ENCODE data around the gene AMHR2.
"Not testable (repeated sequence)": the region's sequence is repeated elsewhere in the genome, so short reads cannot be mapped to it uniquely, and the experiment has no call there.

The AMHR2 gene

DNA sequence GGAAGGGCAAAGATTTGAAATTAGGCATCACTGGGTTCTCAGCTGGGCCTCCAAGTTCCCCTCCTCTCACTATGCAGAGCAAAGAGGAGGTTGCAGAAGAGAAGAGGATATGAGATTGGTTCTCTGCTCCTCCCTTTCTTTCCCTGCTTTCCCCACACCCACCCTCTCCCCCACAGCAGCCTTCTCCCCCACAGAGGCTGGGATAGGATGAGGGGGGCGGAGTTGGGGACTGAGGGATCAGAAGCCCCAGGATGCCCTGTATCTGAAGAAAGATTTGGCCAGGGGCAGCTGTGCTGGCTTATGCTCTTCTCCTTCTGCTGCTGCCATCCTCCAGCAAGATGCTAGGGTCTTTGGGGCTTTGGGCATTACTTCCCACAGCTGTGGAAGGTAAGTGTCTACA, at the start of gene AMHR2:
Gene AMHR2, plus strand, starts transcription at position 259 of the 400 bp plus-strand sequence. Its CDS starts 80 bp downstream, at position 339.
- peaks cover 6% of the 10 kb centered on the region; the same call in 1 of the 2 replicates for H3K4me1 ChIP-seq (ENCODE audit: insufficient read depth, low read length)
- H3K36me3 ChIP-seq (ENCODE audit: insufficient read depth, low read length) = no peaks in the 10 kb centered on the region
- H3K9me3 ChIP-seq (ENCODE audit: control insufficient read depth, insufficient read depth, low read length) = no peaks in the 10 kb centered on the region
- no peak within 1 kb of the TSS for H3K9ac ChIP-seq (ENCODE audit: low read depth, low read length)

DNA sequence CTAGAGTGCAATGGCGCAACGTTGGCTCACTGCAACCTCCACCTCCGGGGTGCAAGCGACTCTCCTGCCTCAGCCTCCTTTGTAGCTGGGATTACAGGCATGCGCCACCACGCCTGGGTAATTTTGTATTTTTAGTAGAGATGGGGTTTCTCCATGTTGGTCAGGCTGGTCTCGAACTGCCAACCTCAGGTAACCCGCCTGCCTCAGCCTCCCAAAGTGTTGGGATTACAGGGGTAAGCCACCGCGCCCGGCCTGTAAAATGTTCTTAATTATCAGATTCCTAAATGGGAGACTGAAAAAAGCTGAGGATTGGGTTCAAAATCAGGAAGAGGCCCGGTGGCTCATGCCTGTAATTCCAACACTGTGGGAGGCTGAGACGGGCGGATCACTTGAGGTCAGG, 49.4 kb upstream of the AMHR2 start:
- peaks cover 11% of the 10 kb centered on the region for H3K4me1 ChIP-seq (ENCODE audit: insufficient read depth, low read length)
- H3K36me3 ChIP-seq (ENCODE audit: insufficient read depth, low read length); H3K9me3 ChIP-seq (ENCODE audit: control insufficient read depth, insufficient read depth, low read length); H3K9ac ChIP-seq (ENCODE audit: low read depth, low read length): not testable (repeated sequence)

DNA sequence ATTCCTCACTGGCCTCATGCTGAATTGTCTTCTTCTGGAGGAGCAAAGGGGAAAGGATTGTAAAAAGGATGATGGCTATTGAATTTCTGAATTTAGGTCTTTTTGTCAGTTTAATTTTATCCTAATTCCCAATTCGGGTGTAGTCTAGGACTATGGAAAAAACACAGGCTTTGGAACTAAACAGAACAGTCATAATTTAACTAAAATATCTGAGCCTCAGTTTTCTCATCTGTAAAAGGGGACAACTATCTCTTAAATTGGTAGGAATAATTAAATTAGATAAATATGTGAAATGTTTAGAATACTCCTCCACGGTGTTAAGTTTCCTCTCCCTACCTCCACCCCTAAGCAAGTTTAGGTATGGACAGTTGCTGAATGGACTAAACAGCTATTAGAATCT, 46.9 kb upstream of the AMHR2 start:
- H3K9ac ChIP-seq (ENCODE audit: low read depth, low read length) = no peak overlapping the region
- H3K36me3 ChIP-seq (ENCODE audit: insufficient read depth, low read length) = no peaks in the 10 kb centered on the region
- peaks cover 10% of the 10 kb centered on the region for H3K4me1 ChIP-seq (ENCODE audit: insufficient read depth, low read length)
- H3K9me3 ChIP-seq (ENCODE audit: control insufficient read depth, insufficient read depth, low read length) = no peaks in the 10 kb centered on the region

DNA sequence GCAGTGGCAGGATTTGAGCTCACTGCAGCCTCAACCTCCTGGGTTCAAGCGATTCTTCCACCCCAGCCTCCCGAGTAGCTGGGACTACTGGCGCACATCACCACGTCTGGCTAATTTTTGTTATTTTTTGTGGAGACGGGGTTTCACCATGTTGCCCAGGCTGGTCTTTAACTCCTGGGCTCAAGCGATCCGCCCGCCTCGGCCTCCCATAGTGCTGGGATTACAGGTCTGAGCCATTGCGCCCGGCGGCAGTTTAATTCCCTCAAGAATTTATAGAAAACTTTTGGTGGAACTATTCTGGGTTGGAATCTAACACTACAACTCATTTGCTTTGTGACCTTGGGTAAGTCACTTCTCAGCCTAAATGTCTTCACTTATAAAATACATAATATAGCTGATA, 45.4 kb upstream of the AMHR2 start:
- H3K36me3 ChIP-seq (ENCODE audit: insufficient read depth, low read length) = peaks cover 12% of the 10 kb centered on the region
- H3K9me3 ChIP-seq (ENCODE audit: control insufficient read depth, insufficient read depth, low read length) = no peaks in the 10 kb centered on the region
- no peak overlapping the region; the same call in 1 of the 2 replicates for H3K9ac ChIP-seq (ENCODE audit: low read depth, low read length)
- peaks cover 16% of the 10 kb centered on the region for H3K4me1 ChIP-seq (ENCODE audit: insufficient read depth, low read length)

DNA sequence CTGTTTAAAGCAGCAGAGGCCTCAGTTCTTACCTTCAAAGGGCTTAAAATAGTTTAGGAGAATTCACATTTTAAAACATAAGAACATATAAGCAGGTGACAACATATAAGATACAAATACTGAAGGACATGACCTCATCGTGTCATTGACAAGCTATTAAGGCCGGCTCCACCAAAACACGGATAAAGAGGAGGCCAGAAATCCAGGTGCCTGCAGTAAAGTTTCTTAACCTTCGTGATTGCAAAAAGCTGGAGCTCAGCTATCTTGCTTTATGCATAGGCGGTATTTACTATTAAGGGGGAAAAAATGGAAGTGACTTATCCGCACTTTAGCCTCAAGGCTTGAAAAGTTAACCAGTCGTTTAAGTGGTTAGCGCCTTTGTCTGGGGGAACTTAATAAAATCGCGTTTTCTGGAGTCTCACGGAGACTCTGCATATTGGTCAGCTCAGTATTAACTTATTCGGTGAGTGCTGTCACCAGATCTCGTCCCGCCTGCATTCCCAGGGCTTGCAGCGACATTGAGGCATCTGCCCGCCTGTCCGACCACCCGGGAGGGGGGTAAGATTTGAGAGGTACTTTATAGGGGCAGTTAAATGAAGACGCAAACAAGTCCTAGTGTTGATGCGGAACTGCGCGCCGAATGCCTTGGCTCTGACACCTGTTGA, 44.8 kb upstream of the AMHR2 start:
- no peaks in the 10 kb centered on the region for H3K9me3 ChIP-seq (ENCODE audit: control insufficient read depth, insufficient read depth, low read length)
- H3K36me3 ChIP-seq (ENCODE audit: insufficient read depth, low read length) = peaks cover 16% of the 10 kb centered on the region
- H3K4me1 ChIP-seq (ENCODE audit: insufficient read depth, low read length) = peaks cover 16% of the 10 kb centered on the region
- H3K9ac ChIP-seq (ENCODE audit: low read depth, low read length) = peak overlapping the region; percentile 76

DNA sequence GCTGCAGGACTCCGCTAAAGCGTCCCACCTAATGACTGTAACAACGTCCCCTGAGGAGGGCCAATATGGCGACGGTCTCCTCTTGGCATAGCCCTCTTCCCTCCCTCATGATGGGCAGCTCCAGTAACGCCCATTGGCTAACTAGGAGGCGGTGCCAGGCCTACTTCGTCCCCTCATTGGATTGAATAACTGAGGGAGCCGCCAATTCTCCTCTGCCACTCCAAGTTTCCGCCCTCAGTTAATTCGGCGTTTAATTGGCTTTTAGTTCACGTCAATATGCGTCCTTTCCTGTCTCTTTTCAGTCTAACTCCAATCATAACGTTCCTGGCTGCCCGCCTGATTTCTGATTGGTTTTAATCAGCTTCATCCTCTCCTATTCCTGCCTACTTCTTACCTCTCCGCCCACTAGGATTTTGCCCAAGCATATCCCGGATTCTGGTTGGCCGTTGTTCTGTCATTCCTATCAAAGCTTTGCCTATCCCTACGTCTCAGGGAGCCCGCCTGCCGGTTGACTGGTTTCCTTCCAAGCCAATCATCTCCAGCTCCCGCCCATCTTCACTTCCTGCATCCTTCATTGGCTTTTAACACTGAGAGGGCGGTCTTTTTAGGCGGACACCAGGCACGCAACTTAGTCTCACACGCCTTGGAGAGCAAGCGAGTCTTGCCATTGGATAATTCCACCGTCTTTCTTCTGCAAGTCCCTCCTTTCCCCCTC, 44.1 kb upstream of the AMHR2 start:
- H3K9ac ChIP-seq (ENCODE audit: low read depth, low read length) = peak overlapping the region; percentile 76
- H3K9me3 ChIP-seq (ENCODE audit: control insufficient read depth, insufficient read depth, low read length) = no peaks in the 10 kb centered on the region
- peaks cover 16% of the 10 kb centered on the region for H3K4me1 ChIP-seq (ENCODE audit: insufficient read depth, low read length)
- H3K36me3 ChIP-seq (ENCODE audit: insufficient read depth, low read length) = peaks cover 19% of the 10 kb centered on the region

DNA sequence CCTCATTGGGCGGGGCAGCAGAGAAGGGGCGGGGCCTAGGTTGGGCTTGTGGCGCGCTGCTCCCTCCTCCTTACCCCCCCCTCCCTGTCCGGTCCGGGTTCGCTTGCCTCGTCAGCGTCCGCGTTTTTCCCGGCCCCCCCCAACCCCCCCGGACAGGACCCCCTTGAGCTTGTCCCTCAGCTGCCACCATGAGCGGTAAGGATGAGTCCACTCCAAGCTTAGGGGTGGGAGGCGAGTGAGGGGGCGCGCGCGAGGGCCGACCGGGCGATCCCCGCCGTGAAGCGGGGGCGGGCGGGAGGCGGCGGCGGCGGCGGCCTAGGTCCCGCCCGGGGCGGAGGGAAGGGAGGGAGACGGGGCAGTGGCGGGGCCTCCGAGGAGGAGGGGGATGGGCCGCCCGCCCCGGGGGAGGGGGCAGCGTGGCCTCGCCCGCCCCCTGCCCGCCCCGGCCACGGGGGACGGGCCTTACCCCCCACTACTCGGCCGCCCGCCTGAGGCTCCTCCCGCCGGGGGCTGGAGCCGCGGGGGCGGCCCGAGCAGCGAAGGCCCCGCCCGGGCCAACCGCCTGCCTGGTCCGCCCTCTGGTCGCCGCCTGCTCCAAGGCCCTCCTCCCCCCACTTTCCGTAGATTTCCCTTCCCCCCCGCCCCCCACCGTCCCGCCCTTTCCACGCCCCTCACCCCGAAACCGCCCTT, 43.4 kb upstream of the AMHR2 start, which contains the start of gene SP1:
Gene SP1, plus strand, starts transcription at position 73 of the 690 bp plus-strand sequence. Its CDS starts 116 bp downstream, at position 189.
- Histone ChIP-seq H3K9me3 (ENCODE audit: control insufficient read depth, insufficient read depth, low read length) (no peaks in the 10 kb centered on the region), H3K4me1 (ENCODE audit: insufficient read depth, low read length) (peaks cover 16% of the 10 kb centered on the region), H3K9ac (ENCODE audit: low read depth, low read length) (peak within 1 kb of the TSS; percentile 83), H3K36me3 (ENCODE audit: insufficient read depth, low read length) (peaks cover 20% of the 10 kb centered on the region)

DNA sequence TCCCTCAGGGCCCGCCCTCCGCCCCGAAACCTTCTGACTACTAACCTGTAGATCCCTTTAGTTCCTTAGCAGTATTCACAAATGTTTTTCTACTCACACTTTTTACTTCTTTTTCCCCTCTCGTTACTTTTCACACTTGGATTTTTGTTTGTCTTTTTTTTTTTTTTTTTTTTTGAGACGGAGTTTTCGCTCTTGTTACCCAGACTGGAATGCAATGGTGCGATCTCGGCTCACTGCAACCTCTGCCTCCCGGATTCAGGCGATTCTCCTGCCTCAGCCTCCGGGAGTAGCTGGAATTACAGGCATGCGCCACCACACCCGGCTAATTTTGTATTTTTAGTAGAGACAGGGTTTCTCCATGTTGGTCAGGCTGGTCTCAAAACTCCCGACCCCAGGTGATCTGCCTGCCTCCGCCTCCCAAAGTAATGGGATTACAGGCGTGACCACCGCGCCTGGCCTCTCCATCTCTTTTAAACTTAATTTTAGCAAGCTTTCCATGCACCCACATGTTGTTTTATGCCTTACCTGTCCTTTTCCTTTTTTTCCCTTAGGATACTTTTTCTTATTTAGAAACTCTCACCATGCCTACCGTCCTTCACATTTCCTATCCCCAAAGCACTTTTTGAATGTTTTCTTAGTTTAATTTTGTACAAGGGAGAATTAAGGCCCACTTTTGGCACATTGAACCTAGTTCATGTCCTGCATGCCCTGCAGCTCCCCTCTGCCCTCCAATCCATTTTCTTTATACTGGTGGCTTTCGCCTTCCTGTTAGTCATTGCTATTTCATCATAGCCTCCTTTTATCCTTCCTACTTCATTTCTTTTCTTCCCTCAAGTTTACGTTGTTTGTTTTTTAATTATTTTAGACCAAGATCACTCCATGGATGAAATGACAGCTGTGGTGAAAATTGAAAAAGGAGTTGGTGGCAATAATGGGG, 42.6 kb upstream of the AMHR2 start:
- Histone ChIP-seq H3K4me1 (ENCODE audit: insufficient read depth, low read length) (peaks cover 16% of the 10 kb centered on the region), H3K9ac (ENCODE audit: low read depth, low read length) (peak overlapping the region; percentile 83), H3K9me3 (ENCODE audit: control insufficient read depth, insufficient read depth, low read length) (no peaks in the 10 kb centered on the region), H3K36me3 (ENCODE audit: insufficient read depth, low read length) (peaks cover 20% of the 10 kb centered on the region)

DNA sequence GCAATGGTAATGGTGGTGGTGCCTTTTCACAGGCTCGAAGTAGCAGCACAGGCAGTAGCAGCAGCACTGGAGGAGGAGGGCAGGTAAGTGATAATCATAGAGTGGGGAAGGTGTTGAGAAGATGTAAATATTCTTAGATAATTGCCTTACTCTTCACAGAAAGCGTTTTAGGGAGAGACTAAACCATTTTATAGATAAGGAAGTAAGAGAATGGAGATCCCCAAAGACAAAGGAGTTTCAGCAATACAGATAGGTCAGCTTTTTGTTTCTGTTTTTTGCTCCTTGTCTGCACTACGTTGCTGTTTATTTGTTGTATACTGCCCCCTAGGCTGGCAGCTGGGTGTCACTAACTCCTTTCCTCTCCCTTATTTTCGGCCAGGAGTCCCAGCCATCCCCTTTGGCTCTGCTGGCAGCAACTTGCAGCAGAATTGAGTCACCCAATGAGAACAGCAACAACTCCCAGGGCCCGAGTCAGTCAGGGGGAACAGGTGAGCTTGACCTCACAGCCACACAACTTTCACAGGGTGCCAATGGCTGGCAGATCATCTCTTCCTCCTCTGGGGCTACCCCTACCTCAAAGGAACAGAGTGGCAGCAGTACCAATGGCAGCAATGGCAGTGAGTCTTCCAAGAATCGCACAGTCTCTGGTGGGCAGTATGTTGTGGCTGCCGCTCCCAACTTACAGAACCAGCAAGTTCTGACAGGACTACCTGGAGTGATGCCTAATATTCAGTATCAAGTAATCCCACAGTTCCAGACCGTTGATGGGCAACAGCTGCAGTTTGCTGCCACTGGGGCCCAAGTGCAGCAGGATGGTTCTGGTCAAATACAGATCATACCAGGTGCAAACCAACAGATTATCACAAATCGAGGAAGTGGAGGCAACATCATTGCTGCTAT, 41.7 kb upstream of the AMHR2 start:
- no peaks in the 10 kb centered on the region for H3K9me3 ChIP-seq (ENCODE audit: control insufficient read depth, insufficient read depth, low read length)
- H3K36me3 ChIP-seq (ENCODE audit: insufficient read depth, low read length) = peaks cover 20% of the 10 kb centered on the region
- H3K4me1 ChIP-seq (ENCODE audit: insufficient read depth, low read length) = peaks cover 16% of the 10 kb centered on the region
- H3K9ac ChIP-seq (ENCODE audit: low read depth, low read length) = peak overlapping the region; percentile 83

DNA sequence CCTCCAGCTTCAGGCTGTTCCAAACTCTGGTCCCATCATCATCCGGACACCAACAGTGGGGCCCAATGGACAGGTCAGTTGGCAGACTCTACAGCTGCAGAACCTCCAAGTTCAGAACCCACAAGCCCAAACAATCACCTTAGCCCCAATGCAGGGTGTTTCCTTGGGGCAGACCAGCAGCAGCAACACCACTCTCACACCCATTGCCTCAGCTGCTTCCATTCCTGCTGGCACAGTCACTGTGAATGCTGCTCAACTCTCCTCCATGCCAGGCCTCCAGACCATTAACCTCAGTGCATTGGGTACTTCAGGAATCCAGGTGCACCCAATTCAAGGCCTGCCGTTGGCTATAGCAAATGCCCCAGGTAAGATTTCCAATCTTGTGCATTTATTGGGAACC, 40.4 kb upstream of the AMHR2 start:
- Histone ChIP-seq H3K9me3 (ENCODE audit: control insufficient read depth, insufficient read depth, low read length) (no peaks in the 10 kb centered on the region), H3K9ac (ENCODE audit: low read depth, low read length) (no peak overlapping the region), H3K36me3 (ENCODE audit: insufficient read depth, low read length) (peaks cover 20% of the 10 kb centered on the region), H3K4me1 (ENCODE audit: insufficient read depth, low read length) (peaks cover 18% of the 10 kb centered on the region)

DNA sequence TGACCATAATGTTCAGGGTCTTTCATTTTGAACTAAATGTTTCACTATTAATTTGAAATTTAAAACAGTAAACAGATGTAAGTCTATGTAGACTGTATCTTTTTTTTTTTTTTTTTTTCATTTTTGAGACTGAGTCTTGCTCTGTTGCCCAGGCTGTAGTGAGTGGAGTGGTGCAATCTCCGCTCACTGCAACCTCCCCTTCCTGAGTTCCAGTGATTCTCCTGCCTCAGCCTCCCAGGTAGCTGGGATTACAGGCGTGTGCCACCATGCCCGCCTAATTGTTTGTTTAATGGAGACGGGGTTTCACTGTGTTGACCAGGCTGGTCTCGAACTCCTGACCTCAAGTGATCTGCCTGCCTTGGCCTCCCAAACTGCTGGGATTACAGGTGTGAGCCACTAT, 37.3 kb upstream of the AMHR2 start:
- H3K4me1 ChIP-seq (ENCODE audit: insufficient read depth, low read length) = peaks cover 19% of the 10 kb centered on the region
- H3K9ac ChIP-seq (ENCODE audit: low read depth, low read length); H3K9me3 ChIP-seq (ENCODE audit: control insufficient read depth, insufficient read depth, low read length): not testable (repeated sequence)
- peaks cover 20% of the 10 kb centered on the region for H3K36me3 ChIP-seq (ENCODE audit: insufficient read depth, low read length)

DNA sequence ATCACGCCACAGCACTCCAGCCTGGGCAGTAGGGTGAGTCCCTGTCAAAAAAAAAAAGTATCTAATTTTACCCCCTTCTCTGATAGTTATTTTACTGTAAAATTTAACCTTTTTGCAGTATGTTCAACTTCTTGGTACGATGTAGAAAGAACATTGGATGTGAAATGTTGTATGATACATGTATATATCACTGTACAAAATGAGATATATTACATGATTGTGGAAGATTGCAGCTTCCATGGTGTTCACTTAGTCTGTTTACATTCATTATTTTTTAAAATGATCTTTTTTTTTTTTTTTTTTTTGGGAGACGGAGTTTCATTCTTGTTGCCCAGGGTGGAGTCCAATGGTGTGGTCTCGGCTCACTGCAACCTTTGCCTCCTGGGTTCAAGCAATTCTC, 34.7 kb upstream of the AMHR2 start:
- Histone ChIP-seq H3K9ac (ENCODE audit: low read depth, low read length) (no peak overlapping the region), H3K36me3 (ENCODE audit: insufficient read depth, low read length) (peaks cover 4% of the 10 kb centered on the region), H3K9me3 (ENCODE audit: control insufficient read depth, insufficient read depth, low read length) (no peaks in the 10 kb centered on the region), H3K4me1 (ENCODE audit: insufficient read depth, low read length) (peaks cover 3% of the 10 kb centered on the region)

DNA sequence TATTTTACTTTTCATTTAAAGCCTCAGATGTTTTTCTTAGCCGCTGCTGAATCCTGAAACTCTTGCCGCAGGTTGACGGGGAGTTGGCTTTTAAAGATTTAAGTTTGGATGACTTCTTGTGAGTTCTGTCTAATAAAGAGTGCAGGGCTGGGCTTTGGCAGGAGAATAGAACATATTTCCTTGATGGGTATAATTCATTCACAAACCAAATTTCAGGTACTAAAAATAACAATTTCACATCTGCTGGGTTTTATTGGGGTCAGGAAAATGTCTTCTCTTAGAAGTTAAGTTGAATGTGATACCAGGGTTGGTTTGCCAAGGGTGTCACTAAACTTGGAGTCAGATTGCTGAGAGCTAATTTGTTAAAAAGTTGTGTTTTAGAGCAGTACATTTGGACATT, 34.0 kb upstream of the AMHR2 start:
- H3K4me1 ChIP-seq (ENCODE audit: insufficient read depth, low read length) = peaks cover 3% of the 10 kb centered on the region
- no peaks in the 10 kb centered on the region for H3K9me3 ChIP-seq (ENCODE audit: control insufficient read depth, insufficient read depth, low read length)
- no peaks in the 10 kb centered on the region; the same call in none of the 2 replicates for H3K36me3 ChIP-seq (ENCODE audit: insufficient read depth, low read length)
- no peak overlapping the region for H3K9ac ChIP-seq (ENCODE audit: low read depth, low read length)
